ENCODE measurements around the gene ANKRD53. TPM values are rescaled to one million over a fixed set of nuclear protein-coding genes. Genes with fewer than 3 reads are reported as not detected.
"Not testable (repeated sequence)": the region's sequence is repeated elsewhere in the genome, so short reads cannot be mapped to it uniquely, and the experiment has no call there.

ANKRD53 gene
- total RNA-seq, 1 experiment from 2014 or later = not detected

- BruUV-seq (replicated peaks) = no TSS peak
- POLR2A ChIA-PET (ENCODE audit: unreplicated experiment) = no interaction called here
These were observed 29.9 kb downstream of the ANKRD53 start for GRCh38 chr2:71008342-71008741.

GRCh38 chr2:71011786-71012185 is 33.4 kb downstream of the ANKRD53 start:
- CTCF ChIA-PET = interaction anchor here (1.1 kb wide), 1 partner anchor 11 kb away, joined by 5 read pairs; no protein-coding TSS in a partner anchor
- H3K79me2 ChIP-seq (ENCODE audit: low read depth); H3K36me3 ChIP-seq (ENCODE audit: low read depth); H2AFZ ChIP-seq; H3K27ac ChIP-seq; H3K9me2 ChIP-seq (ENCODE audit: insufficient read depth); POLR2A ChIA-PET (ENCODE audit: unreplicated experiment); H3K9me3 ChIP-seq (ENCODE audit: insufficient read depth, low read depth); H4K20me1 ChIP-seq (ENCODE audit: insufficient read depth); H3K4me2 ChIP-seq; H3K27me3 ChIP-seq (ENCODE audit: insufficient read depth, low read depth); H3K4me1 ChIP-seq (replicated peaks; ENCODE audit: insufficient read depth); H3F3A ChIP-seq (ENCODE audit: insufficient read depth, low read depth); BruUV-seq (replicated peaks); H3K4me3 ChIP-seq; DNase-seq; intact Hi-C loops (cut with micrococcal nuclease; ENCODE audit: unreplicated experiment): not testable (repeated sequence)

More at GRCh38 chr2:71008342-71008741, 29.9 kb downstream of the ANKRD53 start:
- no peaks in the 10 kb centered on the region for H3K4me1 ChIP-seq (replicated peaks; ENCODE audit: insufficient read depth)
- H3F3A ChIP-seq (ENCODE audit: insufficient read depth, low read depth) = no peaks in the 10 kb centered on the region
- CTCF ChIA-PET = no interaction called here
- H3K27me3 ChIP-seq (ENCODE audit: insufficient read depth, low read depth) = no peaks in the 10 kb centered on the region
- no peaks in the 10 kb centered on the region for H3K36me3 ChIP-seq (ENCODE audit: low read depth)
- H2AFZ ChIP-seq = no peak overlapping the region
- H3K4me2 ChIP-seq = no peak overlapping the region
- no peak overlapping the region for H3K27ac ChIP-seq
- H3K9me2 ChIP-seq (ENCODE audit: insufficient read depth) = no peaks in the 10 kb centered on the region
- intact Hi-C loops (cut with micrococcal nuclease; ENCODE audit: unreplicated experiment) = no loop called here
- no peak for DNase-seq
- H3K79me2 ChIP-seq (ENCODE audit: low read depth) = no peaks in the 10 kb centered on the region
- H4K20me1 ChIP-seq (ENCODE audit: insufficient read depth) = no peaks in the 10 kb centered on the region
- no peak overlapping the region for H3K4me3 ChIP-seq
- TF ChIP-seq CTCF (conservative IDR thresholded peaks at IDR 0.05) (no peak), EZH2 (IDR thresholded peaks at IDR 0.05; ENCODE audit: low read depth) (no peak)
- H3K9me3 ChIP-seq (ENCODE audit: insufficient read depth, low read depth) = no peaks in the 10 kb centered on the region

- Histone ChIP-seq H3F3A (ENCODE audit: insufficient read depth, low read depth) (peaks cover 4% of the 10 kb centered on the region; the same call in 1 of the 2 replicates), H3K4me2 (no peak overlapping the region), H4K20me1 (ENCODE audit: insufficient read depth) (no peaks in the 10 kb centered on the region), H3K4me1 (replicated peaks; ENCODE audit: insufficient read depth) (peaks cover 9% of the 10 kb centered on the region), H2AFZ (no peak overlapping the region), H3K36me3 (ENCODE audit: low read depth) (no peaks in the 10 kb centered on the region), H3K79me2 (ENCODE audit: low read depth) (no peaks in the 10 kb centered on the region), H3K9me2 (ENCODE audit: insufficient read depth) (no peaks in the 10 kb centered on the region), H3K4me3 (no peak overlapping the region), H3K27me3 (ENCODE audit: insufficient read depth, low read depth) (no peaks in the 10 kb centered on the region), H3K27ac (no peak overlapping the region), H3K9me3 (ENCODE audit: insufficient read depth, low read depth) (no peaks in the 10 kb centered on the region)
- ChIA-PET POLR2A (ENCODE audit: unreplicated experiment) (no interaction called here), CTCF (no interaction called here)
- intact Hi-C loops (cut with micrococcal nuclease; ENCODE audit: unreplicated experiment) = no loop called here
- TF ChIP-seq CTCF (conservative IDR thresholded peaks at IDR 0.05) = no peak
- no peak for TF ChIP-seq EZH2 (IDR thresholded peaks at IDR 0.05; ENCODE audit: low read depth)
- BruUV-seq (replicated peaks) = no TSS peak
- no peak for DNase-seq
These were observed 40.2 kb downstream of the ANKRD53 start for GRCh38 chr2:71018625-71019024.

GRCh38 chr2:71019989-71020388 is 41.6 kb downstream of the ANKRD53 start:
- H3K27me3 ChIP-seq (ENCODE audit: insufficient read depth, low read depth); DNase-seq; CTCF ChIA-PET; H3K36me3 ChIP-seq (ENCODE audit: low read depth); H3K9me3 ChIP-seq (ENCODE audit: insufficient read depth, low read depth); H3K79me2 ChIP-seq (ENCODE audit: low read depth); H2AFZ ChIP-seq; H4K20me1 ChIP-seq (ENCODE audit: insufficient read depth); H3K9me2 ChIP-seq (ENCODE audit: insufficient read depth); H3F3A ChIP-seq (ENCODE audit: insufficient read depth, low read depth); BruUV-seq (replicated peaks); H3K4me3 ChIP-seq; H3K27ac ChIP-seq; POLR2A ChIA-PET (ENCODE audit: unreplicated experiment); H3K4me2 ChIP-seq: not testable (repeated sequence)
- intact Hi-C loops (cut with micrococcal nuclease; ENCODE audit: unreplicated experiment) = loop anchor here (5.0 kb wide), 1 partner anchor 47 kb away; the partner anchor contains the start of gene NAGK
- peaks cover 15% of the 10 kb centered on the region for H3K4me1 ChIP-seq (replicated peaks; ENCODE audit: insufficient read depth)

DNA sequence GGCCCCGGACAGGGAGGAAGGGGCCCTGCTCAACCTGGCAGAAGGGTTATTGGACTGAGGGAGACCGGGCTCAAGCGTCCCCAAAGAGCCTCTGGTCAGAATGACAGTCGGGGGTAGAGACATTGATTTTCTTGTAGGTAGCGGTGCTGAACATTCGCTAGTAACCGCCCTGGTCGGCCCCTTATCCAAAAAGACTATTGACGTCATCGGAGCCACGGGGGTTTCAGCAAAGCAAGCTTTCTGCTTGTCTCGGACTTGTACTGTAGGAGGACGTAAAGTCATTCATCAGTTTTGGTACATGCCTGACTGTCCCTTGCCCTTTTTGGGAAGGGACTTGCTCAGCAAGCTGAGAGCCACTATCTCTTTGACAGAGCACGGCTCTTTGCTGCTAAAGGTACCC is 43.0 kb downstream of the ANKRD53 start:
- POLR2A ChIA-PET (ENCODE audit: unreplicated experiment); BruUV-seq (replicated peaks): not testable (repeated sequence)

More for the DNA sequence above, 43.0 kb downstream of the ANKRD53 start:
- H2AFZ ChIP-seq; CTCF ChIA-PET; H3K9me3 ChIP-seq (ENCODE audit: insufficient read depth, low read depth); H3K9me2 ChIP-seq (ENCODE audit: insufficient read depth); H3K4me2 ChIP-seq; H3K27ac ChIP-seq; H3K36me3 ChIP-seq (ENCODE audit: low read depth); H3K27me3 ChIP-seq (ENCODE audit: insufficient read depth, low read depth); H3K79me2 ChIP-seq (ENCODE audit: low read depth); H4K20me1 ChIP-seq (ENCODE audit: insufficient read depth); DNase-seq; H3K4me3 ChIP-seq; H3F3A ChIP-seq (ENCODE audit: insufficient read depth, low read depth): not testable (repeated sequence)
- H3K4me1 ChIP-seq (replicated peaks; ENCODE audit: insufficient read depth) = peaks cover 25% of the 10 kb centered on the region
- intact Hi-C loops (cut with micrococcal nuclease; ENCODE audit: unreplicated experiment) = loop anchor here (5.0 kb wide), 1 partner anchor 46 kb away; the partner anchor contains the start of gene NAGK
